H1 (cell line): ENCODE data around the gene FAM209A. TPM values are rescaled to one million over a fixed set of nuclear protein-coding genes. Genes with fewer than 3 reads are reported as not detected.

Experiments
- CTCF ChIA-PET: fragments of 300-600 bp; sonication (Branson Sonifier 250); formaldehyde crosslinking; loops from one replicate; lab custom pipeline; 2021; ENCODE audit not compliant: partially characterized antibody; lab: Charles Lee
- POLR2A ChIA-PET: fragments of 300-600 bp; sonication (Branson Sonifier 250); formaldehyde crosslinking; loops from one replicate; lab custom pipeline; 2021; ENCODE audit warnings: inconsistent platforms; ENCODE audit not compliant: partially characterized antibody; lab: Charles Lee
- DNase-seq, 2 experiments: peaks; one replicate each; pipeline versions ENCODE4 v3.0.0 to v3.0.0-alpha.2; 2010 to 2022; ENCODE audit warnings: low spot score in 2 of 2, low read depth in 1 of 2, mixed read lengths in 1 of 2
- FAIRE-seq: peaks from 2 replicates; lab custom pipeline; 2011; peaks lifted over from hg19 to GRCh38; lab: Jason Lieb, UNC
- H2AFZ ChIP-seq: 2 replicates; pipeline ENCODE4 v1.8.1; 2012; ENCODE audit warnings: low read length, inconsistent platforms
- H2AK5ac ChIP-seq: 2 replicates; pipeline ENCODE4 v1.6.1; 2013; ENCODE audit warnings: low read depth, low read length
- H2BK120ac ChIP-seq: replicated peaks from 2 replicates; pipeline ENCODE3; 2013; ENCODE audit warnings: low read depth, low read length, inconsistent platforms
- H2BK12ac ChIP-seq: 2 replicates; pipeline ENCODE4 v1.6.1; 2013; ENCODE audit warnings: low read depth, low read length
- H2BK15ac ChIP-seq: 2 replicates; pipeline ENCODE4 v1.6.1; 2013; ENCODE audit warnings: low read length
- H2BK20ac ChIP-seq: 2 replicates; pipeline ENCODE4 v1.6.1; 2013; ENCODE audit warnings: low read length
- H2BK5ac ChIP-seq: 2 replicates; pipeline ENCODE4 v1.6.1; 2013; ENCODE audit warnings: low read depth, low read length
- H3K14ac ChIP-seq: 2 replicates; pipeline ENCODE4 v1.6.1; 2013; ENCODE audit warnings: inconsistent platforms; ENCODE audit not compliant: insufficient read length
- H3K18ac ChIP-seq: 2 replicates; pipeline ENCODE4 v1.6.1; 2013; ENCODE audit warnings: low read length; ENCODE audit errors: extremely low read depth
- H3K23ac ChIP-seq: 2 replicates; pipeline ENCODE4 v1.6.1; 2013; ENCODE audit warnings: inconsistent platforms; ENCODE audit not compliant: insufficient read length
- H3K23me2 ChIP-seq: 2 replicates; pipeline ENCODE4 v1.6.1; 2013; ENCODE audit warnings: low read depth, low read length
- H3K27ac ChIP-seq: 2 replicates; pipeline ENCODE4 v1.6.1; 2011; ENCODE audit warnings: low read depth, low read length, inconsistent platforms
- H3K27me3 ChIP-seq, 4 experiments: replicated peaks in 1 of 4; 1 replicate in 1 of 4; 2 replicates in 3 of 4; pipeline versions ENCODE4 v1.6.1 to v1.8.1; 2011 to 2013; ENCODE audit warnings: low read length in 3 of 4, mild to moderate bottlenecking in 3 of 4, inconsistent platforms in 2 of 4, mixed read lengths in 2 of 4, moderate library complexity in 1 of 4; ENCODE audit not compliant: control insufficient read depth in 3 of 4, insufficient read depth in 3 of 4; ENCODE audit errors: extremely low read depth in 1 of 4
- H3K36me3 ChIP-seq, 4 experiments: 2 replicates each; pipeline versions ENCODE4 v1.6.1 to v1.8.1; 2011 to 2013; ENCODE audit warnings: mild to moderate bottlenecking in 4 of 4, low read length in 3 of 4, moderate library complexity in 2 of 4, control low read depth in 1 of 4, inconsistent platforms in 1 of 4; ENCODE audit not compliant: insufficient read depth in 4 of 4, control insufficient read depth in 2 of 4
- H3K4ac ChIP-seq: replicated peaks from 2 replicates; pipeline ENCODE3; 2013; ENCODE audit warnings: low read length, low read depth, mixed read lengths, inconsistent platforms; ENCODE audit not compliant: insufficient read length
- H3K4me1 ChIP-seq, 4 experiments: replicated peaks in 1 of 4; 1 replicate in 1 of 4; 2 replicates in 3 of 4; pipeline versions ENCODE4 v1.6.1 to v1.8.1; 2011 to 2013; ENCODE audit warnings: low read length in 3 of 4, inconsistent platforms in 2 of 4, mixed read lengths in 1 of 4; ENCODE audit not compliant: insufficient read depth in 4 of 4, control insufficient read depth in 3 of 4
- H3K4me2 ChIP-seq, 2 experiments: 2 replicates each; pipeline versions ENCODE4 v1.6.1 to v1.8.1; 2011 to 2013; ENCODE audit warnings: low read depth in 2 of 2, low read length in 2 of 2, control low read depth in 1 of 2, inconsistent platforms in 1 of 2, mild to moderate bottlenecking in 1 of 2; ENCODE audit not compliant: insufficient read depth in 1 of 2
- H3K4me3 ChIP-seq, 4 experiments: fragments of 200-600, 300-600 bp in 1 of 4; sonication (generic), shearing (Covaris generic), sonication (Bioruptor Twin) in 1 of 4; 2 replicates each; pipeline versions ENCODE4 v1.5.1 to v1.8.1; 2011 to 2016; ENCODE audit warnings: low read length in 4 of 4, low read depth in 3 of 4, control low read depth in 2 of 4, inconsistent platforms in 2 of 4, mild to moderate bottlenecking in 2 of 4, mixed read lengths in 1 of 4, moderate library complexity in 1 of 4; ENCODE audit not compliant: insufficient read depth in 2 of 4; ENCODE audit errors: extremely low read depth in 1 of 4
- H3K56ac ChIP-seq: replicated peaks from 2 replicates; pipeline ENCODE3; 2013; ENCODE audit warnings: low read depth, mild to moderate bottlenecking, mixed read lengths, low read length, inconsistent platforms; ENCODE audit not compliant: insufficient read length
- H3K79me1 ChIP-seq: 2 replicates; pipeline ENCODE4 v1.6.1; 2013; ENCODE audit warnings: low read depth, low read length, control low read depth
- H3K79me2 ChIP-seq, 2 experiments: 2 replicates each; pipeline versions ENCODE4 v1.6.1 to v1.8.1; 2012 to 2013; ENCODE audit warnings: low read length in 2 of 2, mild to moderate bottlenecking in 2 of 2, inconsistent platforms in 1 of 2; ENCODE audit not compliant: insufficient read depth in 2 of 2, control insufficient read depth in 1 of 2
- H3K9ac ChIP-seq, 4 experiments: replicated peaks in 1 of 4; 1 replicate in 1 of 4; 2 replicates in 3 of 4; pipeline versions ENCODE4 v1.6.1 to v1.8.1; 2011 to 2013; ENCODE audit warnings: low read depth in 3 of 4, low read length in 3 of 4, control low read depth in 2 of 4, mild to moderate bottlenecking in 2 of 4, moderate library complexity in 2 of 4, inconsistent platforms in 1 of 4; ENCODE audit errors: extremely low read depth in 1 of 4
- H3K9me3 ChIP-seq, 2 experiments: 2 replicates each; pipeline versions ENCODE4 v1.6.1 to v1.8.1; 2012 to 2013; ENCODE audit warnings: mild to moderate bottlenecking in 2 of 2, moderate library complexity in 2 of 2, control low read depth in 1 of 2, inconsistent platforms in 1 of 2, low read depth in 1 of 2, low read length in 1 of 2, mixed read lengths in 1 of 2; ENCODE audit not compliant: insufficient read depth in 2 of 2
- H4K20me1 ChIP-seq, 2 experiments: replicated peaks in 1 of 2; 2 replicates each; pipeline versions ENCODE3 to v1.8.1; 2011 to 2013; ENCODE audit warnings: inconsistent platforms in 2 of 2, low read length in 2 of 2, mild to moderate bottlenecking in 1 of 2; ENCODE audit not compliant: insufficient read depth in 2 of 2, control insufficient read depth in 1 of 2
- H4K5ac ChIP-seq: 2 replicates; pipeline ENCODE4 v1.6.1; 2013; ENCODE audit warnings: low read length, low read depth, mixed read lengths, inconsistent platforms; ENCODE audit not compliant: insufficient read length
- H4K8ac ChIP-seq: 2 replicates; pipeline ENCODE4 v1.8.0; 2013; ENCODE audit warnings: mild to moderate bottlenecking, moderate library complexity, low read length, inconsistent platforms; ENCODE audit not compliant: insufficient read depth; ENCODE audit errors: extremely low read depth
- H4K91ac ChIP-seq: replicated peaks from 2 replicates; pipeline ENCODE3; 2013; ENCODE audit warnings: low read length, mixed read lengths, inconsistent platforms; ENCODE audit not compliant: insufficient read length
- BRCA1 ChIP-seq: IDR thresholded peaks from 2 replicates; pipeline ENCODE4 v1.6.1; 2012; ENCODE audit warnings: low read depth, low read length, improper control_type of control experiment
- CBX5 ChIP-seq: fragments of 300-800, 300-1000 bp; sonication (generic); IDR thresholded peaks from 2 replicates; pipeline ENCODE4 v1.7.1; 2016; ENCODE audit warnings: antibody characterized with exemption, low read length, low read depth
- EZH2 ChIP-seq: fragments of 200-600 bp; sonication (generic); IDR thresholded peaks from 2 replicates; pipeline ENCODE4 v1.7.1; 2012; ENCODE audit warnings: low read depth, mild to moderate bottlenecking, moderate library complexity, low read length, inconsistent platforms; ENCODE audit not compliant: severe bottlenecking
- GABPA ChIP-seq: IDR thresholded peaks from 2 replicates; pipeline ENCODE4 v1.6.1; 2011; ENCODE audit warnings: mild to moderate bottlenecking, low read length, moderate library complexity, borderline replicate concordance; ENCODE audit not compliant: insufficient read depth
- JUND ChIP-seq: IDR thresholded peaks from 2 replicates; pipeline ENCODE4 v1.6.1; 2011; ENCODE audit warnings: mild to moderate bottlenecking, improper control_type of control experiment, low read length
- KDM4A ChIP-seq: IDR thresholded peaks from one replicate; pipeline ENCODE4 v1.7.1; 2012; ENCODE audit warnings: low read depth, mild to moderate bottlenecking, moderate library complexity, low read length, inconsistent platforms; ENCODE audit not compliant: severe bottlenecking
- NRF1 ChIP-seq: IDR thresholded peaks from 2 replicates; pipeline ENCODE4 v1.6.1; 2011; ENCODE audit warnings: mild to moderate bottlenecking, low read depth, low read length, improper control_type of control experiment
- SIRT6 ChIP-seq: IDR thresholded peaks from one replicate; pipeline ENCODE4 v1.7.1; 2012; ENCODE audit warnings: low read length, inconsistent platforms
- SP4 ChIP-seq: IDR thresholded peaks from 2 replicates; pipeline ENCODE4 v1.6.1; 2012; ENCODE audit warnings: low read length, inconsistent platforms
- TBP ChIP-seq: IDR thresholded peaks from 2 replicates; pipeline ENCODE4 v1.6.1; 2011; ENCODE audit warnings: low read depth, low read length, improper control_type of control experiment
- WGBS, 2 experiments: shearing (Covaris generic) in 1 of 2; methylation state at CpG; one replicate each; pipeline versions ENCODE4 v1.1.6 to v1.1.7; 2013 to 2015; ENCODE audit warnings: low lambda C conversion rate in 2 of 2, mixed read lengths in 2 of 2, inconsistent platforms in 1 of 2, low coverage in 1 of 2, missing lambda C conversion rate in 1 of 2; ENCODE audit not compliant: insufficient replicate concordance in 2 of 2, insufficient coverage in 1 of 2, insufficient read length in 1 of 2; ENCODE audit errors: extremely low coverage in 1 of 2, missing lambda C conversion rate in 1 of 2; 5-methylcytosine and 5-hydroxymethylcytosine counted together
- polyA plus RNA-seq, 7 experiments: library from polyadenylated mRNA; depleted of rRNA in 3 of 7; stranded (reverse) in 5 of 7; unstranded in 2 of 7; fragments of >200 nt in 5 of 7; fragments of 200-250 nt in 2 of 7; gene quantifications; 1 replicate in 5 of 7; 2 replicates in 1 of 7; 4 replicates in 1 of 7; pipeline versions ENCODE4 v1.2.1 to v1.2.3, GENCODE V29; 2011 to 2013; ENCODE audit warnings: missing spikeins in 2 of 7, mixed read lengths in 2 of 7
- total RNA-seq: library from RNA; stranded (reverse); fragmentation: NEBNext Ultra II Directional; extraction: Animal tissue kit (Norgen Biotek cat#: 25700); gene quantifications from 2 replicates; pipeline ENCODE4 v1.2.1, GENCODE V29; 2021
- TF ChIP-seq, protein P1 (sequence below): IDR thresholded peaks from 2 replicates; pipeline ENCODE4 v1.6.1; 2011; ENCODE audit warnings: low read length, improper control_type of control experiment
- TF ChIP-seq, protein P2 (sequence below): IDR thresholded peaks from 2 replicates; pipeline ENCODE4 v1.6.1; 2012; ENCODE audit warnings: low read length, inconsistent platforms

The FAM209A gene
- total and polyA plus RNA-seq, 2 of the 8 experiments (the other 6 are each of a cell fraction or from before 2014, with no cell fraction given): 0.15 TPM; not detected in 1

DNA sequence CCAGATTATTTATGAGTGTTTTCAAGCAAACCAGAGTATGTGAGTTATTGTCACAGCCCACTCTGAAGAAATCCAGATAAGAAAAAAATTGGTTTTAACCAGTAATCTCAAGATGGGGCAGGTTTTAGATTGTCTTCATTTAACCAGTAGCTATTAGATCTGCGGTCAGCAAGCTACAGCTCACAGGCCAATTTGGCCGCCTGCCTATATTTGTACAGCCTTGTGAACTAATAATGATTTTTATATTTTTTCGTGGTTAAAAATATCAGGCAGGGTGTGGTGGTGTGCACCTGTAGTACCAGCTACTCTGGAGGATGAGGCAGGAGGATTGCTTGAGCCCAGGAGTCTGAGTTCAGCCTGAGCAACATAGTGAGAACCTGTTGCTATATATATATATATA, 13.5 kb downstream of the FAM209A start:
- Histone ChIP-seq H3K27me3 (no peaks in the 10 kb centered on the region), H3K36me3 (no peaks in the 10 kb centered on the region), H3K56ac (no peak overlapping the region), H3K18ac (no peak overlapping the region), H3K79me2 (no peaks in the 10 kb centered on the region), H3K4ac (no peak overlapping the region), H3K4me3 (no peak overlapping the region), H4K5ac (no peak overlapping the region), H3K79me1 (no peaks in the 10 kb centered on the region), H3K4me2 (no peak overlapping the region), H3K4me1 (no peaks in the 10 kb centered on the region), H2AFZ (no peak overlapping the region), H3K9ac (no peak overlapping the region), H2AK5ac (no peak overlapping the region), H4K8ac (no peak overlapping the region), H2BK5ac (no peak overlapping the region), H2BK15ac (no peak overlapping the region), H3K23ac (no peak overlapping the region), H2BK12ac (no peak overlapping the region), H2BK120ac (no peak overlapping the region), H4K91ac (no peak overlapping the region), H3K9me3 (no peaks in the 10 kb centered on the region), H2BK20ac (no peak overlapping the region), H3K23me2 (no peaks in the 10 kb centered on the region), H3K27ac (no peak overlapping the region), H4K20me1 (no peaks in the 10 kb centered on the region), H3K14ac (no peak overlapping the region)
- ChIA-PET CTCF (interaction anchor here (0.8 to 1.0 kb wide), 3 partner anchors 12 to 14 kb away, joined by 3 to 5 read pairs (median 3); no protein-coding TSS in a partner anchor), POLR2A (interaction anchor here (0.6 kb wide), 1 partner anchor 17 kb away, joined by 3 read pairs; no protein-coding TSS in a partner anchor)
- no peak for DNase-seq
- 89% methylated on average over 3 of the region's 3 CpGs; no CpG with 5 or more reads in 1 of the 2 experiments for WGBS, 2 experiments
- FAIRE-seq: no peak
- no peak for TF ChIP-seq SIRT6
- no peak for TF ChIP-seq CBX5
- TF ChIP-seq NRF1: no peak
- no peak for TF ChIP-seq TBP
- TF ChIP-seq SP4: no peak
- no peak for TF ChIP-seq KDM4A
- no peak for TF ChIP-seq BRCA1
- no peak for TF ChIP-seq EZH2
- no peak for TF ChIP-seq GABPA
- TF ChIP-seq JUND: no peak
- TF ChIP-seq, protein P1, sequence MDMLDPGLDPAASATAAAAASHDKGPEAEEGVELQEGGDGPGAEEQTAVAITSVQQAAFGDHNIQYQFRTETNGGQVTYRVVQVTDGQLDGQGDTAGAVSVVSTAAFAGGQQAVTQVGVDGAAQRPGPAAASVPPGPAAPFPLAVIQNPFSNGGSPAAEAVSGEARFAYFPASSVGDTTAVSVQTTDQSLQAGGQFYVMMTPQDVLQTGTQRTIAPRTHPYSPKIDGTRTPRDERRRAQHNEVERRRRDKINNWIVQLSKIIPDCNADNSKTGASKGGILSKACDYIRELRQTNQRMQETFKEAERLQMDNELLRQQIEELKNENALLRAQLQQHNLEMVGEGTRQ: no peak
- TF ChIP-seq, protein P2, sequence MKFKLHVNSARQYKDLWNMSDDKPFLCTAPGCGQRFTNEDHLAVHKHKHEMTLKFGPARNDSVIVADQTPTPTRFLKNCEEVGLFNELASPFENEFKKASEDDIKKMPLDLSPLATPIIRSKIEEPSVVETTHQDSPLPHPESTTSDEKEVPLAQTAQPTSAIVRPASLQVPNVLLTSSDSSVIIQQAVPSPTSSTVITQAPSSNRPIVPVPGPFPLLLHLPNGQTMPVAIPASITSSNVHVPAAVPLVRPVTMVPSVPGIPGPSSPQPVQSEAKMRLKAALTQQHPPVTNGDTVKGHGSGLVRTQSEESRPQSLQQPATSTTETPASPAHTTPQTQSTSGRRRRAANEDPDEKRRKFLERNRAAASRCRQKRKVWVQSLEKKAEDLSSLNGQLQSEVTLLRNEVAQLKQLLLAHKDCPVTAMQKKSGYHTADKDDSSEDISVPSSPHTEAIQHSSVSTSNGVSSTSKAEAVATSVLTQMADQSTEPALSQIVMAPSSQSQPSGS: no peak
